Neural cell (in vitro differentiated cells): Measurements from ENCODE around the gene TRPM1. TPM values are rescaled to one million over a fixed set of nuclear protein-coding genes. Genes with fewer than 3 reads are reported as not detected.

Source experiments
- H2AFZ ChIP-seq: fragments of 200-600, 300-800 bp; sonication (generic), shearing (Covaris generic); 2 replicates; pipeline ENCODE4 v1.6.0; 2014; ENCODE audit warnings: low read depth, mild to moderate bottlenecking, antibody characterized with exemption, low read length, moderate library complexity
- H3F3A ChIP-seq: fragments of 200-600 bp; shearing (Covaris generic); 2 replicates; pipeline ENCODE4 v1.6.1; 2016; ENCODE audit warnings: mild to moderate bottlenecking, moderate library complexity, mixed read lengths, antibody characterized with exemption, low read length; ENCODE audit not compliant: insufficient read depth, poor library complexity, severe bottlenecking
- H3K27ac ChIP-seq: fragments of 200-600, 300-800 bp; sonication (generic), shearing (Covaris generic); 2 replicates; pipeline ENCODE4 v1.5.1; 2014; ENCODE audit warnings: mild to moderate bottlenecking, low read length, moderate library complexity
- H3K27me3 ChIP-seq: fragments of 300-800, 200-600 bp; sonication (generic), shearing (Covaris generic); 2 replicates; pipeline ENCODE4 v1.6.0; 2014; ENCODE audit warnings: mild to moderate bottlenecking, low read depth, low read length, moderate library complexity; ENCODE audit not compliant: insufficient read depth
- H3K36me3 ChIP-seq: fragments of 300-800, 200-600 bp; sonication (generic), shearing (Covaris generic); 2 replicates; pipeline ENCODE4 v1.5.1; 2014; ENCODE audit warnings: mild to moderate bottlenecking, antibody characterized with exemption, low read length, moderate library complexity; ENCODE audit not compliant: insufficient read depth
- H3K4me2 ChIP-seq: fragments of 300-800, 200-600 bp; sonication (generic), shearing (Covaris generic); 2 replicates; pipeline ENCODE4 v1.6.0; 2014; ENCODE audit warnings: mild to moderate bottlenecking, low read length
- H3K4me3 ChIP-seq: fragments of 300-800, 200-600 bp; sonication (generic), shearing (Covaris generic); 2 replicates; pipeline ENCODE4 v1.5.1; 2014; ENCODE audit warnings: mild to moderate bottlenecking, low read length, moderate library complexity
- H3K79me2 ChIP-seq: fragments of 200-600 bp; shearing (Covaris generic); replicated peaks from 2 replicates; pipeline ENCODE4 v1.6.0; 2014; ENCODE audit warnings: mild to moderate bottlenecking, low read length, moderate library complexity; ENCODE audit not compliant: insufficient read depth
- H3K9ac ChIP-seq: fragments of 300-800, 200-600 bp; sonication (generic), shearing (Covaris generic); 2 replicates; pipeline ENCODE4 v1.6.1; 2016; ENCODE audit warnings: mild to moderate bottlenecking, low read length, mixed read lengths
- H3K9me2 ChIP-seq: fragments of 200-600 bp; shearing (Covaris generic); 2 replicates; pipeline ENCODE4 v1.6.1; 2016; ENCODE audit warnings: mild to moderate bottlenecking, low read length, mixed read lengths; ENCODE audit not compliant: insufficient read depth
- H3K9me3 ChIP-seq: fragments of 200-600, 300-800 bp; sonication (generic), shearing (Covaris generic); 2 replicates; pipeline ENCODE4 v1.6.1; 2016; ENCODE audit warnings: mild to moderate bottlenecking, mixed run types, low read length, moderate library complexity, mixed read lengths
- H4K20me1 ChIP-seq: fragments of 200-600 bp; shearing (Covaris generic); 2 replicates; pipeline ENCODE4 v1.6.1; 2016; ENCODE audit warnings: mild to moderate bottlenecking, mixed run types; ENCODE audit not compliant: insufficient read depth
- CTCF ChIP-seq: fragments of 450-650 bp; IDR thresholded peaks from 2 replicates; pipeline ENCODE4 v1.5.1; 2014; ENCODE audit warnings: antibody characterized with exemption, mild to moderate bottlenecking, moderate library complexity; ENCODE audit not compliant: poor library complexity, severe bottlenecking
- EP300 ChIP-seq: fragments of 450-650 bp; conservative IDR thresholded peaks from 2 replicates; pipeline ENCODE4 v1.6.1; 2014; ENCODE audit warnings: antibody characterized with exemption, mild to moderate bottlenecking, moderate library complexity; ENCODE audit not compliant: poor library complexity, severe bottlenecking
- EZH2 ChIP-seq: fragments of 200-600, 300-800 bp; shearing (Covaris generic), sonication (generic); IDR thresholded peaks from 2 replicates; pipeline ENCODE4 v1.6.1; 2014; ENCODE audit warnings: antibody characterized with exemption, low read length, borderline replicate concordance, mild to moderate bottlenecking; ENCODE audit not compliant: insufficient read depth, poor library complexity, severe bottlenecking
- MXI1 ChIP-seq: fragments of 450-650 bp; conservative IDR thresholded peaks from 2 replicates; pipeline ENCODE4 v1.6.1; 2014; ENCODE audit warnings: antibody characterized with exemption, mild to moderate bottlenecking; ENCODE audit not compliant: poor library complexity, severe bottlenecking
- POLR2AphosphoS5 ChIP-seq: IDR thresholded peaks from 2 replicates; pipeline ENCODE4 v1.6.1; 2012
- RAD21 ChIP-seq: fragments of 450-650 bp; conservative IDR thresholded peaks from 2 replicates; pipeline ENCODE4 v1.6.1; 2014; ENCODE audit warnings: antibody characterized with exemption, mild to moderate bottlenecking, moderate library complexity
- SMC3 ChIP-seq: fragments of 450-650 bp; conservative IDR thresholded peaks from 2 replicates; pipeline ENCODE4 v1.6.1; 2014; ENCODE audit warnings: antibody characterized with exemption, mild to moderate bottlenecking, moderate library complexity; ENCODE audit not compliant: poor library complexity
- TAF1 ChIP-seq: IDR thresholded peaks from 2 replicates; pipeline ENCODE4 v1.6.1; 2012; ENCODE audit warnings: low read depth
- polyA plus RNA-seq: library from polyadenylated mRNA; depleted of rRNA; stranded (reverse); fragments of >200 nt; gene quantifications from 2 replicates; pipeline ENCODE4 v1.2.3, GENCODE V29; 2014
- TF ChIP-seq, protein P1 (sequence below): IDR thresholded peaks from 2 replicates; pipeline ENCODE4 v1.6.1; 2012; ENCODE audit warnings: borderline replicate concordance

TRPM1 gene
- polyA plus RNA-seq, 1 donor from 2014 or later: not detected

GRCh38 chr15:31148297-31149087, 47.0 kb upstream of the TRPM1 start:
- H3K9ac ChIP-seq: no peak overlapping the region
- H3F3A ChIP-seq: no peaks in the 10 kb centered on the region
- no peaks in the 10 kb centered on the region for H3K79me2 ChIP-seq
- H3K4me3 ChIP-seq: no peak overlapping the region
- H3K9me2 ChIP-seq: no peaks in the 10 kb centered on the region
- H3K36me3 ChIP-seq: no peaks in the 10 kb centered on the region
- H4K20me1 ChIP-seq: no peaks in the 10 kb centered on the region
- no peaks in the 10 kb centered on the region for H3K27me3 ChIP-seq
- no peaks in the 10 kb centered on the region for H3K9me3 ChIP-seq
- H2AFZ ChIP-seq: no peak overlapping the region
- H3K4me2 ChIP-seq: no peak overlapping the region
- no peak overlapping the region for H3K27ac ChIP-seq
- TF ChIP-seq RAD21 (no peak), EP300 (no peak)

DNA sequence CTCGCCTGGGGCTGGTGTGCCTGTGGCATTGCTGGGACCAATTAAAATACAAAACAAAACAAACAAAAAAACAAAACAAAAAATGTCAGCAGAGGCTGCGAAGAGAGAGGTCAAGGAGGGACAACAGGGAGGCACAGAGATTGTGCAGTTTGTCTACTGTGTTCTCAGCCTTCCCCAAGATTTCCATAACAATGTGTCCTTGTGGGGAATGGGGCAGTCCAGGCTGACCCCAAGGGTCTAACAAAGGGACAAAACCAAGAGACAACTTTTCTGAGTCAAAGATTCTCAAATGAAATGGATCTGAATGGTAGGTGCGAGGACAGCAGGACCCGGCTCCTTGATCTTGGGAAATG, 46.4 kb upstream of the TRPM1 start:
- Histone ChIP-seq H3K36me3 (no peaks in the 10 kb centered on the region), H4K20me1 (no peaks in the 10 kb centered on the region), H3K9me3 (no peaks in the 10 kb centered on the region), H3K9ac (no peak overlapping the region), H3K4me3 (no peak overlapping the region), H3K9me2 (no peaks in the 10 kb centered on the region), H3K27ac (no peak overlapping the region), H2AFZ (no peak overlapping the region), H3F3A (no peaks in the 10 kb centered on the region), H3K4me2 (no peak overlapping the region), H3K79me2 (no peaks in the 10 kb centered on the region), H3K27me3 (no peaks in the 10 kb centered on the region)
- TF ChIP-seq, protein P1, sequence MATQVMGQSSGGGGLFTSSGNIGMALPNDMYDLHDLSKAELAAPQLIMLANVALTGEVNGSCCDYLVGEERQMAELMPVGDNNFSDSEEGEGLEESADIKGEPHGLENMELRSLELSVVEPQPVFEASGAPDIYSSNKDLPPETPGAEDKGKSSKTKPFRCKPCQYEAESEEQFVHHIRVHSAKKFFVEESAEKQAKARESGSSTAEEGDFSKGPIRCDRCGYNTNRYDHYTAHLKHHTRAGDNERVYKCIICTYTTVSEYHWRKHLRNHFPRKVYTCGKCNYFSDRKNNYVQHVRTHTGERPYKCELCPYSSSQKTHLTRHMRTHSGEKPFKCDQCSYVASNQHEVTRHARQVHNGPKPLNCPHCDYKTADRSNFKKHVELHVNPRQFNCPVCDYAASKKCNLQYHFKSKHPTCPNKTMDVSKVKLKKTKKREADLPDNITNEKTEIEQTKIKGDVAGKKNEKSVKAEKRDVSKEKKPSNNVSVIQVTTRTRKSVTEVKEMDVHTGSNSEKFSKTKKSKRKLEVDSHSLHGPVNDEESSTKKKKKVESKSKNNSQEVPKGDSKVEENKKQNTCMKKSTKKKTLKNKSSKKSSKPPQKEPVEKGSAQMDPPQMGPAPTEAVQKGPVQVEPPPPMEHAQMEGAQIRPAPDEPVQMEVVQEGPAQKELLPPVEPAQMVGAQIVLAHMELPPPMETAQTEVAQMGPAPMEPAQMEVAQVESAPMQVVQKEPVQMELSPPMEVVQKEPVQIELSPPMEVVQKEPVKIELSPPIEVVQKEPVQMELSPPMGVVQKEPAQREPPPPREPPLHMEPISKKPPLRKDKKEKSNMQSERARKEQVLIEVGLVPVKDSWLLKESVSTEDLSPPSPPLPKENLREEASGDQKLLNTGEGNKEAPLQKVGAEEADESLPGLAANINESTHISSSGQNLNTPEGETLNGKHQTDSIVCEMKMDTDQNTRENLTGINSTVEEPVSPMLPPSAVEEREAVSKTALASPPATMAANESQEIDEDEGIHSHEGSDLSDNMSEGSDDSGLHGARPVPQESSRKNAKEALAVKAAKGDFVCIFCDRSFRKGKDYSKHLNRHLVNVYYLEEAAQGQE: no peak
- TF ChIP-seq SMC3: no peak
- no peak for TF ChIP-seq RAD21
- no peak for TF ChIP-seq TAF1
- no peak for TF ChIP-seq MXI1
- TF ChIP-seq EP300: no peak
- no peak for TF ChIP-seq CTCF
- no peak for TF ChIP-seq EZH2
- no peak for TF ChIP-seq POLR2AphosphoS5
